HL-60/S4 treated with phorbol 12-myristate 13-acetate at 8.2 ng/mL for 4 days and 3 days (cell line): ENCODE measurements around the gene SYNGR1.

Source experiments
- in situ Hi-C: fragments of 300-500 bp; cut with MboI; formaldehyde crosslinking; loops from 2 replicates; pipeline ENCODE4 v1.15.0; 2022; ENCODE audit warnings: low sequenced_read_pairs

The SYNGR1 gene

GRCh38 chr22:39349967-39350726 lies at the start of gene SYNGR1:
SYNGR1 (plus strand) TSS chr22:39349991; CDS start chr22:39350011, 20 bp downstream.
- in situ Hi-C loops, result no loop called here

- in situ Hi-C loops, result no loop called here
Observed at GRCh38 chr22:39300186-39300830, 49.5 kb upstream of the SYNGR1 start.

GRCh38 chr22:39301108-39301507 lies 48.7 kb upstream of the SYNGR1 start:
- in situ Hi-C loops, result no loop called here

- in situ Hi-C loops, result no loop called here
Observed at GRCh38 chr22:39301926-39302325, 47.9 kb upstream of the SYNGR1 start.

GRCh38 chr22:39302431-39302960 lies 47.3 kb upstream of the SYNGR1 start:
- in situ Hi-C loops, result no loop called here

GRCh38 chr22:39303358-39303757 lies 46.4 kb upstream of the SYNGR1 start:
- in situ Hi-C loops, result no loop called here

GRCh38 chr22:39303892-39304671 lies 45.7 kb upstream of the SYNGR1 start:
- in situ Hi-C loops, result no loop called here

- in situ Hi-C loops, result no loop called here
Observed at GRCh38 chr22:39306456-39307361, 43.1 kb upstream of the SYNGR1 start.

- in situ Hi-C loops, result no loop called here
Observed at GRCh38 chr22:39308614-39309363, 41.0 kb upstream of the SYNGR1 start.

- in situ Hi-C loops, result no loop called here
Observed at GRCh38 chr22:39309364-39309861, 40.4 kb upstream of the SYNGR1 start.

- in situ Hi-C loops, result loop anchor here (5.0 kb wide), 1 partner anchor 133 kb away; no protein-coding TSS in a partner anchor
Observed at GRCh38 chr22:39309881-39310714, 39.7 kb upstream of the SYNGR1 start.

GRCh38 chr22:39311592-39312400 lies 38.0 kb upstream of the SYNGR1 start:
- in situ Hi-C loops, result loop anchor here (5.0 kb wide), 1 partner anchor 134 kb away; no protein-coding TSS in a partner anchor

- in situ Hi-C loops, result loop anchor here (5.0 kb wide), 1 partner anchor 135 kb away; no protein-coding TSS in a partner anchor
Observed at GRCh38 chr22:39312410-39312809, 37.4 kb upstream of the SYNGR1 start.

GRCh38 chr22:39313258-39314001 lies 36.4 kb upstream of the SYNGR1 start:
- in situ Hi-C loops, result loop anchor here (5.0 kb wide), 1 partner anchor 136 kb away; no protein-coding TSS in a partner anchor

GRCh38 chr22:39314251-39314971 lies 35.4 kb upstream of the SYNGR1 start:
- in situ Hi-C loops, result loop anchor here (5.0 kb wide), 1 partner anchor 137 kb away; no protein-coding TSS in a partner anchor

- in situ Hi-C loops, result no loop called here
Observed at GRCh38 chr22:39315389-39315788, 34.4 kb upstream of the SYNGR1 start.
